ENCODE results near the gene EDDM3A.

- TF ChIP-seq CTCF (IDR thresholded peaks at IDR 0.05) (no peak), POLR2A (IDR thresholded peaks at IDR 0.05) (no peak), EP300 (IDR thresholded peaks at IDR 0.05) (no peak)
Measured at GRCh38 chr14:20789230-20789813, 43.6 kb downstream of the EDDM3A start.

All from tibial nerve (tissue), 4 donors.